HG02852 (cell line): ENCODE data around the gene CRYBA4.
A peak's percentile ranks its signal among the peaks of the same experiment; 100 is the strongest.

Experiments used
- ATAC-seq: cut with Tn5 transposase; IDR thresholded peaks from one replicate; pipeline ENCODE4 v1.9.1; 2021; ENCODE audit warnings: mild to moderate bottlenecking, moderate library complexity; ENCODE audit not compliant: unreplicated experiment

CRYBA4 gene

GRCh38 chr22:26658671-26659478 is 37.1 kb downstream of the CRYBA4 start:
- peak; percentile 67 for ATAC-seq

- ATAC-seq, result no peak
Measured at GRCh38 chr22:26660356-26660755, 38.6 kb downstream of the CRYBA4 start.

- ATAC-seq, result no peak
Measured at GRCh38 chr22:26660961-26661578, 39.3 kb downstream of the CRYBA4 start.

GRCh38 chr22:26662160-26662559 is 40.4 kb downstream of the CRYBA4 start:
- no peak for ATAC-seq

- ATAC-seq, result no peak
Measured at GRCh38 chr22:26663374-26663923, 41.7 kb downstream of the CRYBA4 start.

GRCh38 chr22:26665813-26666231 is 44.1 kb downstream of the CRYBA4 start:
- ATAC-seq, result peak; percentile 6

- ATAC-seq, result no peak
Measured at GRCh38 chr22:26667140-26667539, 45.4 kb downstream of the CRYBA4 start.

- ATAC-seq, result no peak
Measured at GRCh38 chr22:26669060-26669481, 47.3 kb downstream of the CRYBA4 start.

- ATAC-seq, result no peak
Measured at GRCh38 chr22:26670459-26670858, 48.7 kb downstream of the CRYBA4 start.

GRCh38 chr22:26671317-26672059 is 49.7 kb downstream of the CRYBA4 start:
- ATAC-seq, result no peak

- peak; percentile 8 for ATAC-seq
Measured at GRCh38 chr22:26672060-26672471, 50.3 kb downstream of the CRYBA4 start.

- ATAC-seq, result peak; percentile 72
Measured at GRCh38 chr22:26672590-26673468, 51.1 kb downstream of the CRYBA4 start.

GRCh38 chr22:26673486-26673885 is 51.7 kb downstream of the CRYBA4 start:
- no peak for ATAC-seq

- no peak for ATAC-seq
Measured at GRCh38 chr22:26674211-26675190, 52.7 kb downstream of the CRYBA4 start.

GRCh38 chr22:26675687-26676268 is 54.0 kb downstream of the CRYBA4 start:
- no peak for ATAC-seq

GRCh38 chr22:26677217-26677616 is 55.5 kb downstream of the CRYBA4 start:
- ATAC-seq, result no peak

- no peak for ATAC-seq
Measured at GRCh38 chr22:26679003-26679629, 57.4 kb downstream of the CRYBA4 start.
